HG03439 (cell line): ENCODE data around the gene GALNT9.
"Not testable (repeated sequence)": the region's sequence is repeated elsewhere in the genome, so short reads cannot be mapped to it uniquely, and the experiment has no call there.

Experiments used
- ATAC-seq: cut with Tn5 transposase; IDR thresholded peaks from one replicate; pipeline ENCODE4 v1.9.1; 2021; ENCODE audit warnings: mild to moderate bottlenecking, moderate library complexity; ENCODE audit not compliant: unreplicated experiment

GALNT9 gene

DNA sequence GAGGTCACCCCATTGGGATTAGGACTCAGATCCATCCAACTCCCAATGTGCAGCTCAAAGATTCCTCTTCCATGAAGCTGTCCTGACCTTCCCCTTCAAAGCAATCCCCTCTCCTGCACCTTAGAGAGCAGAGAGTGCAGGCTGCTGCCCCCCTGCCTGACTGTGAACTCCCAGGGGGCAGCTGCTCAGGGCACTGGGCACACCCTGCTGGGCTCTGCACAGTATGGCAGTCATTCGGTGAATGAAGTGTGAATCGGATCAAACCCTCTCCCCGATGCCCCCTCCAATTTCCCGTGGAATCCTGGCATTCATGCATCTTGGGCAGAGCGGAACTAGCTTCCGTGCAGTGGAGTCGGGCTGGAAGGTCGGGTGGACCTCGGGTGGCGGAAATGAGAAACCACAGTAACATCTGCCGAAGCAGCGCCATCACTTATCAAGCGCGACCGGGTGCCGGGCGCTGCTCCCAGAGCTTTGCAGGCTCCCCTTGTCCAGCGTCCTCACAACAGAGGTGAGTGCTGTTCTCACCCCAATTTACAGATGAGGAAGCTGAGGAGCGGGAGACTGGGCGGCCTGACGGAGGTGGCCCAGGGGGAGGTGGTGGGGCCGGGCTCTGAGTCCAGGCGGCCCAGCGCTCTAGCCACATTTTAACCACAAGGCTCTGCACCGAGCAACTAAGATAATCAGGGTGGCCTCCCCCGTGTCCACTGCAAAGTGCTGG lies 14.7 kb downstream of the GALNT9 start:
- ATAC-seq, result no peak

GRCh38 chr12:132314035-132314434 lies 15.4 kb downstream of the GALNT9 start:
- ATAC-seq, result no peak

DNA sequence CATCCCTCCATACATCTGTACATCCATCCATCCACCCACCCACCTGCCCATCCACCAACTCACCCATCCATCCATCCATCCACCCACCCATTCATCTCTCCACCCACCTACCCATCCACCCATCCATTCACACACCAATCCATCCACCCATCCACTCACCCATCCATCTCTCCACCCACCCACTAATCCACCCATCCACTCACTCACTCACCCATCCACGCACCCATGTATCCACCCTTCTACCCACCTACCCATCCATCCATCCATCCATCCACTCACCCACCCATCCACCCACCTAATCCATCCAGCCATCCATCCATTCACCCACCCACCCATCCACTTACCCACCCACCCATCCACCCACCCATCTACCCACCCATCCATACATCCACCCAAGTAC lies 16.2 kb downstream of the GALNT9 start:
- ATAC-seq, result no peak

DNA sequence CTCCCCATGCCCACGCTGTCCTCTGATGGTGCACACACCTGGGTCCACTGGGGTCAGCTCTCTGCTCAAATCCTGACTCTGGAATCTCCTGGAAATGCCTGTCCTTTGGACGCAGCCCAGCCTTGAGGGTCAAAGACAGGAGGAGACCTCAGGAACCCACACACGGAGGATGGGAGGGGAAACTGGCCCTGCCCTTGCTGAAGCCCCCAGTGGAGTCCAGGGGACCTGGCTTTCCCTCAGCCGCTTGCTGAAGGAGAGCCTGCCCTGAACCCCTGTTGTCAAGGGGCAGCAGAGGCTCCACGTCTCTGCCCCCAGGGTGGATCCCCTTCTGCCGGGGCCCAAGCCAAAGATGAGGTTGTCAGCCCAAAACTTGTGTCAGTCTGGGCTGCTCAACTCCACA lies 16.9 kb downstream of the GALNT9 start:
- ATAC-seq, result no peak

DNA sequence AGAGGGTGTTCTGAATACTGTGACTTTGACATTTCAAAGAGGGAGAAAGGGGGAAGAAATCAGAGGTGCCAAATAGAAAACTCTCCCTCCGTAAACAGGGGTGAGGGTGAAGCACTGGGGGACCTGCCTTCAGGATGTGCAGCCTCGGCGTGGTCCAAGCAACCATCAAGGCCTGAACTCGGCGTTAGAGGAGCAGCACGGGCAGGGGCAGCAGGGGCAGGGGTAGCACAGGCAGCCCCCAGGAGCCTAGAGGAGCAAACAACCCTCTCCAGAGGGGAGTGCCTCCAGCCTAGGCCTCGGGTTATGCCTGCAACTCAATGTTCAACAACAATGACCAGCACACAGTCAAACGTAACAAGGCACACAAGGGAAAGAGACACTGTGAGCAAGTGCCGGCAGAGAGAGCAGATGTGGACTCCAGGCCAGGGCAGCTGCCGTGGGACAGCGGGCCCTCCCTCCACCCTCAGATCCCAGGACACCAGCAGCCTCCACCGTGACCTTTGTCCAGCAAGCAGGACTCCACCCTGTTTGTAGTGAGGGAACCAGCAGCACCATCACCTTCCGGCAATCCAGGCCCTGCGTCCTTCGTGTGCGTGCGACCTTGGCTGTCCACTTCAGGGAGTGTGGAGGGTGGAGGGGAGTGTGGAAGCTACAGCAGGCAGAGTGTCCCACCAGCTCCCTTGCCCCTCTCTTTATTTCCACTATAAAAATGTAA lies 18.0 kb downstream of the GALNT9 start:
- ATAC-seq, result no peak

GRCh38 chr12:132310181-132311040 lies 19.0 kb downstream of the GALNT9 start:
- no peak for ATAC-seq

- ATAC-seq, result no peak
Measured at GRCh38 chr12:132309596-132310086, 19.7 kb downstream of the GALNT9 start.

GRCh38 chr12:132308853-132309595 lies 20.4 kb downstream of the GALNT9 start:
- ATAC-seq, result no peak

DNA sequence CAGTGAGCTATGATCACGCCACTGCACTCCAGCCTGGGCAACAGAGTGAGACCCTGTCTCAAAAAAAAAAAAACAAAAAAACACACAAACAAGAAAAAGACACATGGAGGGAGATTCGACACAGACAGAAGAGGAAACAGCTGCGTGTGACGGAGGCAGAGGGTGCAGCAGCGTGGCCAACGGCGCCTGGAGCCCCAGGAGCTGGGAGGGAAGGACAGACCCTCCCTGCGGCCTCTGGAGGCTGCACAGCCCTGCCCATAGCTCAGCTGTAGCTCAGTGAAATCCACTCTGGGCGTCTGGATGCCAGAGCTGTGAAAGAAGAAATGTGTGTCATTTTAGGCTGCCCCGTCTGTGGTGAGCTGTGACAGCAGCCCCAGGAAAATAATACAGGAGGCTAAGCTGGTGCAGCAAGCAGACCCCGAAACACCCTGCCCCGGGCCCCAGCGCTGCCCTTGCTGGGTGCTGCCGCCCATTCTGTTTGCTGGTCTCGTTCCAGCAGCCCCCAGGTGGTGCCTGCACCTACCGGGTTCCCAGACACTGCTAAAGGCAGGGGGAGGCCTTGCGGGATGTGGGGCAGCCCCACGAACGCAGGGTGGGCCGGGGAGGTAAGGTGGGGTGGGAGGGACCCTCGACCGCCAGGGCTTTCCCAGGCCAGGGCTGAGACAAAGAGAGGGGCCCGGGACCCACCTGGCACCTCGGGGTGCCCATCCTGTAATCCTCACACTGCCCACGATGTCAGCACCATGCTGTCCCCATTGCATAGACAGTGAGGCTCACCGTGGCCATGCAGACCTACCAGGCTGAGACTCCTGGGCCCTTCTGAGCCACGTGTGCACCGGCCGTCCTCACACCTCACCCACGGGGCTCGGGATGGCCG lies 21.2 kb downstream of the GALNT9 start:
- no peak for ATAC-seq

- no peak for ATAC-seq
Measured at GRCh38 chr12:132306885-132307191, 22.6 kb downstream of the GALNT9 start.

- ATAC-seq, result no peak
Measured at GRCh38 chr12:132305991-132306884, 23.2 kb downstream of the GALNT9 start.

- ATAC-seq, result no peak
Measured at GRCh38 chr12:132305560-132305966, 23.8 kb downstream of the GALNT9 start.

DNA sequence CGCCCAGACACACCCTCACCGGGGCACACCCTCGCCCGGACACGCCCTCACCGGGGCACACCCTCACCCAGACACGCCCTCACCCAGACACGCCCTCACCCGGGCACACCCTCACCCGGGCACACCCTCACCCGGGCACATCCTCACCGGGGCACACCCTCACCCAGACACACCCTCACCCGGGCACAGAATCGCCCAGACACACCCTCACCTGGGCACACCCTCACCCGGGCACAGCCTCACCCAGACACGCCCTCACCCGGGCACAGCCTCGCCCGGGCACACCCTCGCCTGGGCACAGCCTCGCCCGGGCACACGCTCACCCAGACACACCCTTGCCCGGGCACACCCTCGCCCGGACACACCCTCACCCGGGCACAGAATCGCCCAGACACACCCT lies 24.5 kb downstream of the GALNT9 start:
- ATAC-seq, result not testable (repeated sequence)

DNA sequence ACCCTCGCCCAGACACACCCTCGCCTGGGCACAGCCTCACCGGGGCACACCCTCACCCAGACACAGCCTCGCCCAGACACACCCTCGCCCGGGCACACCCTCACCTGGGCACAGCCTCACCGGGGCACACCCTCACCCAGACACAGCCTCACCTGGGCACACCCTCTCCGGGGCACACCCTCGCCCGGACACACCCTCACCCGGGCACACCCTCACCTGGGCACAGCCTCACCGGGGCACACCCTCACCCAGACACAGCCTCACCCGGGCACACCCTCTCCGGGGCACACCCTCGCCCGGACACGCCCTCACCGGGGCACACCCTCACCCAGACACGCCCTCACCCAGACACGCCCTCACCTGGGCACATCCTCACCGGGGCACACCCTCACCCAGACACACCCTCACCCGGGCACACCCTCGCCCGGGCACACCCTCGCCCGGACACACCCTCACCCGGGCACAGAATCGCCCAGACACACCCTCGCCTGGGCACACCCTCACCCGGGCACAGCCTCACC lies 25.5 kb downstream of the GALNT9 start:
- ATAC-seq, result not testable (repeated sequence)

- ATAC-seq, result no peak
Measured at GRCh38 chr12:132302466-132303358, 26.7 kb downstream of the GALNT9 start.

DNA sequence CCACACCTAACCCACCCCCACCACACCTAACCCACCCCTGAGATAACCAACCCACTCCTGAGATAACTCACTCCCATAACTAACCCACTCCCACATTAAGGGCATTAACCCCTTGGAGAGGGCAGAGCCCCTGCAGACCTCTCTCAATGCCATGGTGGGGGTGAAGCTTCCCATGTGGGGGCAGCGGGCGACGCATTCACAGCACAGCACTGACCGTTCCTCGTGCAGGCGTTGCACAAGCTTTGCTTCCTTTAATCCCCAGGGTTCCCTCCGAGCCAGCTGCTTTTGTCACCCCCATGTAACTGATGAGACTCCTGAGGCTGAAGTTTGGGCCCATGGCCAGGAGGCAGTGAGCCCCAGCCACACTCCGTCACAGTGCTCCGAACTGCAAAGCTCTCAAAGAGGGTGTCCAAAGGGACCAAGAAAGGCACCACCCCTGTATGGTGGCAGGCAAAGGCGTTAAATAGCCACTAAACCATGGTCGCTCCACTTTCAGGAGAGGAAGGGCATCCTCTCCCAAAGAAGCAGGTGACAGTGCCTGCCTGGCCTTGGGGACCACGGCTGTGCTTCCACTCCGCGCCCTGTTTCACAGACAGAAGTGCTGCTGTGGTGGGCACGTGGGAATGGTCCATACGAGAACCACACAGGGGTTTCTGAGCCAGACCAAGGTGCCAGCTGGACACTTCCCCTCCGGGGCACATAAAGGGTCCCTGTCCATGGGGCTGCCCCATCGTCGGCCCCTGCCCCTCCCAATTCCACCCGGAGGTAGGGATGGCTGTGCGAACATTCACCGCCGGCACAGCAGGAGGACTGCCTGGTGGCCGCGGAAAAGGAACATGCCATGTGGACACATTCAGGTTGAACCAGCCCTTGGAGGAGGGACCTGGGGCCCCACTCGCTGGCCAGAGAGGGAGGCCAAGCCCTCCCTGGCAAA lies 28.3 kb downstream of the GALNT9 start:
- ATAC-seq, result no peak

DNA sequence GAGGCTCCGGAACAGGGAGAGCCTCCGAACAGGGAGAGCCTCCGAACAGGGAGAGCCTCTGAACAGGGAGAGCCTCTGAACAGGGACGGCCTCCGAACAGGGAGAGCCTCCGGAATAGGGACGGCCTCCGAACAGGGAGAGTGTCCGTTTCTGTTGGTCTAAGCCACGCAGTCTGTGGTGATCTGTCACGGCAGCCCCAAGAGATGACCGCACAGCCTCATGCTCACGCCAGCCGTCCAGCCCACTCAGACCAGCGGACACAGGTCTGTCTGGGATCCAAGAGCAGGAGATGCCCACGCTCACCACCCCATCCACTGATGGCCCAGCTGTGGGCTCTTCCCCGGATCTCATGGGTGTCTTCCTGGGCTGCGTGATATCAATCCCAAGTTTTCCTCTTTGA lies 33.3 kb downstream of the GALNT9 start:
- ATAC-seq, result no peak
